GM19467 (cell line): ENCODE data around the gene WRAP53.

Source experiments
- ATAC-seq: cut with Tn5 transposase; IDR thresholded peaks from one replicate; pipeline ENCODE4 v1.9.1; 2021; ENCODE audit warnings: mild to moderate bottlenecking, moderate library complexity; ENCODE audit not compliant: unreplicated experiment

The WRAP53 gene

GRCh38 chr17:7707858-7708750 lies 19.8 kb downstream of the WRAP53 start:
- ATAC-seq, result no peak

GRCh38 chr17:7709031-7709430 lies 20.8 kb downstream of the WRAP53 start:
- ATAC-seq, result no peak

- ATAC-seq, result no peak
Observed at GRCh38 chr17:7710301-7710700, 22.0 kb downstream of the WRAP53 start.

GRCh38 chr17:7711051-7711755 lies 22.9 kb downstream of the WRAP53 start:
- no peak for ATAC-seq

GRCh38 chr17:7712111-7712771 lies 24.0 kb downstream of the WRAP53 start:
- ATAC-seq, result no peak

- ATAC-seq, result no peak
Observed at GRCh38 chr17:7713782-7714181, 25.5 kb downstream of the WRAP53 start.

- no peak for ATAC-seq
Observed at GRCh38 chr17:7714721-7715594, 26.7 kb downstream of the WRAP53 start.

- ATAC-seq, result no peak
Observed at GRCh38 chr17:7715936-7716886, 27.9 kb downstream of the WRAP53 start.

GRCh38 chr17:7716901-7717755 lies 28.9 kb downstream of the WRAP53 start, which contains the start of gene DNAH2:
DNAH2 (plus strand) TSS chr17:7717744; CDS start chr17:7719735, 1,991 bp downstream.
- ATAC-seq, result no peak

GRCh38 chr17:7717756-7718350 lies 29.6 kb downstream of the WRAP53 start:
- ATAC-seq, result no peak

GRCh38 chr17:7719661-7720060 lies 31.4 kb downstream of the WRAP53 start:
- no peak for ATAC-seq

- ATAC-seq, result no peak
Observed at GRCh38 chr17:7720125-7720524, 31.8 kb downstream of the WRAP53 start.

- ATAC-seq, result no peak
Observed at GRCh38 chr17:7721612-7722011, 33.3 kb downstream of the WRAP53 start.

- ATAC-seq, result no peak
Observed at GRCh38 chr17:7727886-7728285, 39.6 kb downstream of the WRAP53 start.

GRCh38 chr17:7729816-7730215 lies 41.5 kb downstream of the WRAP53 start:
- ATAC-seq, result no peak

GRCh38 chr17:7732981-7733539 lies 44.8 kb downstream of the WRAP53 start:
- no peak for ATAC-seq

- ATAC-seq, result no peak
Observed at GRCh38 chr17:7737601-7738000, 49.3 kb downstream of the WRAP53 start.

GRCh38 chr17:7739746-7740145 lies 51.5 kb downstream of the WRAP53 start:
- no peak for ATAC-seq
